PC-3 (cell line): ENCODE data around the gene CERT1.

Source experiments
- EZH2 ChIP-seq: fragments of 300-600 bp; sonication (generic); IDR thresholded peaks from one replicate; pipeline ENCODE4 v1.6.1; 2017; ENCODE audit warnings: antibody characterized with exemption, mild to moderate bottlenecking, low read length; ENCODE audit not compliant: unreplicated experiment
- EZH2phosphoT487 ChIP-seq: fragments of 300-600 bp; sonication (generic); IDR thresholded peaks from 2 replicates; pipeline ENCODE4 v1.6.1; 2018; ENCODE audit warnings: mild to moderate bottlenecking, antibody characterized with exemption, low read length, borderline replicate concordance
- TF ChIP-seq, protein P1 (sequence below): fragments of 300-600 bp; sonication (generic); conservative IDR thresholded peaks from 2 replicates; pipeline ENCODE4 v1.5.1; 2017; ENCODE audit warnings: antibody characterized with exemption, low read depth, mild to moderate bottlenecking, low read length

- TF ChIP-seq EZH2phosphoT487: no peak
- TF ChIP-seq, protein P1, sequence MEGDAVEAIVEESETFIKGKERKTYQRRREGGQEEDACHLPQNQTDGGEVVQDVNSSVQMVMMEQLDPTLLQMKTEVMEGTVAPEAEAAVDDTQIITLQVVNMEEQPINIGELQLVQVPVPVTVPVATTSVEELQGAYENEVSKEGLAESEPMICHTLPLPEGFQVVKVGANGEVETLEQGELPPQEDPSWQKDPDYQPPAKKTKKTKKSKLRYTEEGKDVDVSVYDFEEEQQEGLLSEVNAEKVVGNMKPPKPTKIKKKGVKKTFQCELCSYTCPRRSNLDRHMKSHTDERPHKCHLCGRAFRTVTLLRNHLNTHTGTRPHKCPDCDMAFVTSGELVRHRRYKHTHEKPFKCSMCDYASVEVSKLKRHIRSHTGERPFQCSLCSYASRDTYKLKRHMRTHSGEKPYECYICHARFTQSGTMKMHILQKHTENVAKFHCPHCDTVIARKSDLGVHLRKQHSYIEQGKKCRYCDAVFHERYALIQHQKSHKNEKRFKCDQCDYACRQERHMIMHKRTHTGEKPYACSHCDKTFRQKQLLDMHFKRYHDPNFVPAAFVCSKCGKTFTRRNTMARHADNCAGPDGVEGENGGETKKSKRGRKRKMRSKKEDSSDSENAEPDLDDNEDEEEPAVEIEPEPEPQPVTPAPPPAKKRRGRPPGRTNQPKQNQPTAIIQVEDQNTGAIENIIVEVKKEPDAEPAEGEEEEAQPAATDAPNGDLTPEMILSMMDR: no peak
- no peak for TF ChIP-seq EZH2
Measured at GRCh38 chr5:75473463-75473862, 38.0 kb downstream of the CERT1 start.
